ENCODE results near the gene CMIP.
A peak's percentile ranks its signal among the peaks of the same experiment; 100 is the strongest.

DNA sequence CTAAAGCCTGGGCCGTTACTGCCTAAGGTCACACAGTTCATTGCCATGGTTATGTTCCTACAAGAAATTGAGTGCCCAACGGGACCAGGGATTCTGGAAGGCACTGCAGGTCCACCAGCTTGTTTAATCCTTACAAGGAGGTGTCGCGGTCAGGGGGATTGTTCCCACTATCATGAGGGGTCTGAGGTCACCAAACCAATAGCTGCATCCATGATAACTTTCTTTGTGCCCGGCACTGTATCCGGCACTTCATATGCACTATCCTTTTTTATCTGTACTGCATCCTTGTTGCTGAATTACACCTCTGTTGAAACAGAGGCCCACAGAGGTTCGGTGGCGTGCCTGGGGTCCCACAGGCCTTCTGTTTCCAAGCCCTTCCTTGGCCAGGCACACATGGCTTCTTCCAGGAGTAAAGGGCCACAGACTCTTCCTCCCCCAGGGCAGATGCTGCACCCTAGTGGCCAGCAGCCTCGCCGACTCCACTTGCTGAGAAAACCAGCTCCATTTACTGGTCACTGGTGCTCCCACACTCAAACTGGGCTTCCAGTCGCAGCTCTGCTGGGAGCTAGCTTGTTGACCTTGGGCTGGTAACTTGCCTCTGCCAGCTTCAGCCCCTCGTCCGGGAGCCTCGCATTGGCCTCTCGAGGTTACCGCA, 252.5 kb downstream of the CMIP start:
- TF ChIP-seq, protein P1, sequence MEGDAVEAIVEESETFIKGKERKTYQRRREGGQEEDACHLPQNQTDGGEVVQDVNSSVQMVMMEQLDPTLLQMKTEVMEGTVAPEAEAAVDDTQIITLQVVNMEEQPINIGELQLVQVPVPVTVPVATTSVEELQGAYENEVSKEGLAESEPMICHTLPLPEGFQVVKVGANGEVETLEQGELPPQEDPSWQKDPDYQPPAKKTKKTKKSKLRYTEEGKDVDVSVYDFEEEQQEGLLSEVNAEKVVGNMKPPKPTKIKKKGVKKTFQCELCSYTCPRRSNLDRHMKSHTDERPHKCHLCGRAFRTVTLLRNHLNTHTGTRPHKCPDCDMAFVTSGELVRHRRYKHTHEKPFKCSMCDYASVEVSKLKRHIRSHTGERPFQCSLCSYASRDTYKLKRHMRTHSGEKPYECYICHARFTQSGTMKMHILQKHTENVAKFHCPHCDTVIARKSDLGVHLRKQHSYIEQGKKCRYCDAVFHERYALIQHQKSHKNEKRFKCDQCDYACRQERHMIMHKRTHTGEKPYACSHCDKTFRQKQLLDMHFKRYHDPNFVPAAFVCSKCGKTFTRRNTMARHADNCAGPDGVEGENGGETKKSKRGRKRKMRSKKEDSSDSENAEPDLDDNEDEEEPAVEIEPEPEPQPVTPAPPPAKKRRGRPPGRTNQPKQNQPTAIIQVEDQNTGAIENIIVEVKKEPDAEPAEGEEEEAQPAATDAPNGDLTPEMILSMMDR (IDR thresholded peaks at IDR 0.05): peak in 5 of 6 experiments; percentile 22 to 66 (median 55)
- no peak for TF ChIP-seq POLR2A (IDR thresholded peaks at IDR 0.05)

Measured in thyroid gland (tissue), 4 donors.